ENCODE measurements around the gene TACR1. TPM values are rescaled to one million over a fixed set of nuclear protein-coding genes. Genes with fewer than 3 reads are reported as not detected.

The TACR1 gene
- total RNA-seq, 1 donor from 2014 or later, result 1.4 TPM

DNA sequence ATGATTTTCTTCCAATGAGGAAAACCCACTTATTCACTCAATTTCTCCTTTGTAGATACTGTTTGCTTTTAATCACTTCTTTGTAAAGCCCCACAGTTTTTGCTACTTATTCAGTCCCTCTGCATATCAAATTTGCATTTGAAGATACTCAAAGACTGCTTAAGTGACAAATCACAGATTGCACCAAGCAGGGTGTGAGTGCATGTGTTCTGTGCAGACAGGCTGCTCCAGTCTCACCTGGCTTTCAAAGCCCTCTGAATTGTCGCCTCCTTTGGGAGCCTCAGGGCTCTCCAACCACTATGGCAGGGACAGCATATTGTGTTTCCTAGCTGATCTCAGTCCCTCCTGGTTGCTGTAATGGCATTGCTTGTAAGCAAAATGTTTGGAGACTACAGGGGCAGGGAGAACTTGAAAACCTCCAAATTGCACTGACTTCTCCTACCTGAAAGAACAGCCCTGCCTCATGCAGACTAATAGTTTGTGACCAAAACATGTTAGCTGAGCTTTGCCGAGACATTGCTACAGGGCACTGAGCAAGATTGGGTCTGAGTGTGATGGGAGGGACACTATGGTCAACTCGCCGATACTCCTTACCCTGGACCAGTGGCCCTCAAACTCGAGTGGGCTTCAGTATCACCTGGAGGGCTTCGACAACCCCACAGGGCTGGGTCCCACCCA is 144.0 kb downstream of the TACR1 start:
- Histone ChIP-seq H3K27ac (no peak overlapping the region), H3K4me3 (no peak overlapping the region), H3K36me3 (no peaks in the 10 kb centered on the region), H3K9me3 (no peaks in the 10 kb centered on the region), H3K27me3 (ENCODE audit: low read depth) (no peaks in the 10 kb centered on the region), H3K4me1 (no peaks in the 10 kb centered on the region)
- DNase-seq, result no peak
- TF ChIP-seq, protein P1, sequence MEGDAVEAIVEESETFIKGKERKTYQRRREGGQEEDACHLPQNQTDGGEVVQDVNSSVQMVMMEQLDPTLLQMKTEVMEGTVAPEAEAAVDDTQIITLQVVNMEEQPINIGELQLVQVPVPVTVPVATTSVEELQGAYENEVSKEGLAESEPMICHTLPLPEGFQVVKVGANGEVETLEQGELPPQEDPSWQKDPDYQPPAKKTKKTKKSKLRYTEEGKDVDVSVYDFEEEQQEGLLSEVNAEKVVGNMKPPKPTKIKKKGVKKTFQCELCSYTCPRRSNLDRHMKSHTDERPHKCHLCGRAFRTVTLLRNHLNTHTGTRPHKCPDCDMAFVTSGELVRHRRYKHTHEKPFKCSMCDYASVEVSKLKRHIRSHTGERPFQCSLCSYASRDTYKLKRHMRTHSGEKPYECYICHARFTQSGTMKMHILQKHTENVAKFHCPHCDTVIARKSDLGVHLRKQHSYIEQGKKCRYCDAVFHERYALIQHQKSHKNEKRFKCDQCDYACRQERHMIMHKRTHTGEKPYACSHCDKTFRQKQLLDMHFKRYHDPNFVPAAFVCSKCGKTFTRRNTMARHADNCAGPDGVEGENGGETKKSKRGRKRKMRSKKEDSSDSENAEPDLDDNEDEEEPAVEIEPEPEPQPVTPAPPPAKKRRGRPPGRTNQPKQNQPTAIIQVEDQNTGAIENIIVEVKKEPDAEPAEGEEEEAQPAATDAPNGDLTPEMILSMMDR (IDR thresholded peaks at IDR 0.05), result no peak
- intact Hi-C loops (cut with DNase I), result no loop called here
- ATAC-seq, result no peak

- Histone ChIP-seq H3K27ac (no peak overlapping the region), H3K36me3 (no peaks in the 10 kb centered on the region), H3K4me1 (no peaks in the 10 kb centered on the region), H3K27me3 (ENCODE audit: low read depth) (no peaks in the 10 kb centered on the region), H3K4me3 (no peak overlapping the region), H3K9me3 (no peaks in the 10 kb centered on the region)
- DNase-seq (no peak), ATAC-seq (no peak)
- TF ChIP-seq, protein P1 (IDR thresholded peaks at IDR 0.05), result no peak
- intact Hi-C loops (cut with DNase I), result no loop called here
Measured at GRCh38 chr2:75054296-75054695, 145.0 kb downstream of the TACR1 start.

DNA sequence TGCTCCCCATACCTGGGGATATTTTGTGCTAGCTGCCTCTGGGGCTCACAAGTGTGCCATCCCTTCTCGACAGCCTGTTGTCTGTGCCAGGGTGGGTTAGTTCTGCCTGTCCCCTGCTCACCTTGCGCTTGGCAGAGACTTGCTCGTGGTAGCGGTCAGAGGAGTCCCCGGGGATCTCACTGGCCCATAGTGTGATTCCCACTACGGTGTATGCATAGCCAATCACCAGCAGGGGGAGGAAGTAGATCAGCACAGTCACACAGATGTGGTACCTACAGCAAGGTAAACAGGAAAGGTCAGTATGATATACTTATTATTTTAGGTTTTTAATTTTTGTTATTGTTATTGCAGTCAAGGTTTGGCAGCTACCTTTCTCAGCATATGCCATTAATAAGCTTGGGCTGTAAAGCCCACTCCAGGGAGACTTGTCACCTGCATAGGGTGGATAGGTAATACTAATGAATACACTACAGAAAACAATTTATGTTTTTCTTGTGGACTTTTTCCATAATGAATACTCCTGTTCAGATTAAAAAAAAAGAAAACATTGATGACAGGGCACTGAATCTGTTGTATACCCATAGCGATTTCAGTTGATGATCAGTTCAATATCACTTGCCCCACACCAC is 145.7 kb downstream of the TACR1 start:
- Histone ChIP-seq H3K4me1 (no peaks in the 10 kb centered on the region), H3K27ac (no peak overlapping the region), H3K36me3 (no peaks in the 10 kb centered on the region), H3K27me3 (ENCODE audit: low read depth) (no peaks in the 10 kb centered on the region), H3K4me3 (no peak overlapping the region), H3K9me3 (no peaks in the 10 kb centered on the region)
- TF ChIP-seq, protein P1 (IDR thresholded peaks at IDR 0.05), result peak; percentile 56
- intact Hi-C loops (cut with DNase I), result no loop called here
- ATAC-seq (peak; percentile 49 to 71), DNase-seq (no peak)

DNA sequence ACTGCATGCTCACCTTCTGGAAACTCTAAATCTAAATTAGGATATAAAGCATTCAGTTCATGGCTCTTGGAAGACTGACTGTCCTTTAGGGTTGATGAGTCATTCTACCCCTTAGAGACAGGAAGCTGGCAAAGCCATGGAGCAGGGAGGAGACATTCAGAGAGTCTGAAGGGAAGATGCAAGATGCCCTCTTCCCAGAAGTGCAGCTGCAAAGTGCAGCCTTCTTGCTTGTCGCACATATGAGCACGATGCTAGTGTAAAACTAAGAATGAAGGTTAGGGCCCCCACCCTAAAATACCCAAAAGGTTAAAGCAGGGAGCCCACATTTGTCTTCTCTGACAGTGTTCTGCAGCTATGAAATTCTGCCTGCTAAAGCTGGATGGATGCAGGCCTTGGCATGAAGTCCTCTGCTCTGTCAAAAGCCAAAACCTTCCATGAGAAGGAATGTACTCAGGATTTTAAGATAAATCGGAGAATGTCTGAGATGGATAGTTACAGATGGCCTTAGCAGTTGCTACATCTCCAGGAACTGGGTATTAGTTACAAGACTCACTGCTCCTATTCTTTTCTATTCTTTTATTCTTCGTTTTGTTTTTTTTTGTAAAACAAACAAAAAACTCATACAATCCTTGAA is 151.2 kb downstream of the TACR1 start:
- ATAC-seq (no peak), DNase-seq (no peak)
- peaks cover 7% of the 10 kb centered on the region for H3K4me1 ChIP-seq
- H3K27ac ChIP-seq, result no peak overlapping the region
- H3K4me3 ChIP-seq, result no peak overlapping the region
- H3K36me3 ChIP-seq, result no peaks in the 10 kb centered on the region
- TF ChIP-seq, protein P1 (IDR thresholded peaks at IDR 0.05), result no peak
- no peaks in the 10 kb centered on the region for H3K27me3 ChIP-seq (ENCODE audit: low read depth)
- intact Hi-C loops (cut with DNase I), result no loop called here
- no peaks in the 10 kb centered on the region for H3K9me3 ChIP-seq

GRCh38 chr2:75047189-75047991 is 151.9 kb downstream of the TACR1 start:
- no peaks in the 10 kb centered on the region for H3K9me3 ChIP-seq
- ATAC-seq (no peak), DNase-seq (no peak)
- no peak overlapping the region for H3K27ac ChIP-seq
- no peak overlapping the region for H3K4me3 ChIP-seq
- no peaks in the 10 kb centered on the region for H3K27me3 ChIP-seq (ENCODE audit: low read depth)
- H3K4me1 ChIP-seq, result peaks cover 11% of the 10 kb centered on the region
- intact Hi-C loops (cut with DNase I), result no loop called here
- no peaks in the 10 kb centered on the region for H3K36me3 ChIP-seq
- TF ChIP-seq, protein P1 (IDR thresholded peaks at IDR 0.05), result no peak

All from lower lobe of right lung (tissue), 2 donors.